Immature natural killer cell (primary cell): Measurements from ENCODE around the gene NEK5. TPM values are rescaled to one million over a fixed set of nuclear protein-coding genes. Genes with fewer than 3 reads are reported as not detected.
"Not testable (repeated sequence)": the region's sequence is repeated elsewhere in the genome, so short reads cannot be mapped to it uniquely, and the experiment has no call there.

Experiments
- DNase-seq, 3 donors: peaks; one replicate each; pipeline ENCODE4 v3.0.0; 2022; ENCODE audit warnings: mixed read lengths in 1 of 3
- H3K27ac Mint-ChIP-seq, 6 donors: one replicate each; pipeline ENCODE4 v1.8.0; 2020; ENCODE audit warnings: mixed read lengths in 6 of 6, mild to moderate bottlenecking in 5 of 6, inconsistent platforms in 4 of 6, moderate library complexity in 3 of 6
- H3K27me3 Mint-ChIP-seq, 3 donors: one replicate each; pipeline ENCODE4 v1.8.0; 2020 to 2021; ENCODE audit warnings: low read depth in 3 of 3, mild to moderate bottlenecking in 3 of 3, mixed read lengths in 3 of 3, moderate library complexity in 3 of 3, inconsistent platforms in 1 of 3
- H3K36me3 Mint-ChIP-seq, 3 donors: one replicate each; pipeline ENCODE4 v1.8.0; 2020; ENCODE audit warnings: mixed read lengths in 3 of 3, inconsistent platforms in 2 of 3, mild to moderate bottlenecking in 2 of 3
- H3K4me1 Mint-ChIP-seq, 2 donors: one replicate each; pipeline ENCODE4 v1.8.0; 2020; ENCODE audit warnings: inconsistent platforms in 2 of 2, mild to moderate bottlenecking in 2 of 2, mixed read lengths in 2 of 2, moderate library complexity in 1 of 2
- H3K4me3 Mint-ChIP-seq, 5 donors: one replicate each; pipeline ENCODE4 v1.8.0; 2020; ENCODE audit warnings: mild to moderate bottlenecking in 5 of 5, mixed read lengths in 5 of 5, inconsistent platforms in 3 of 5, moderate library complexity in 3 of 5
- H3K9me3 Mint-ChIP-seq, 6 donors: one replicate each; pipeline ENCODE4 v1.8.0; 2020; ENCODE audit warnings: mild to moderate bottlenecking in 6 of 6, mixed read lengths in 6 of 6, inconsistent platforms in 4 of 6, moderate library complexity in 3 of 6
- polyA plus RNA-seq, 3 donors: library from polyadenylated mRNA; unstranded; fragments of 300-500 nt; fragmentation: Illumina TruSeq; gene quantifications; one replicate each; pipeline ENCODE4 v1.2.3, GENCODE V29; 2021

NEK5 gene
- polyA plus RNA-seq = under 1 TPM in 1 of 3 donors, not detected in 2; 0.07 TPM

DNA sequence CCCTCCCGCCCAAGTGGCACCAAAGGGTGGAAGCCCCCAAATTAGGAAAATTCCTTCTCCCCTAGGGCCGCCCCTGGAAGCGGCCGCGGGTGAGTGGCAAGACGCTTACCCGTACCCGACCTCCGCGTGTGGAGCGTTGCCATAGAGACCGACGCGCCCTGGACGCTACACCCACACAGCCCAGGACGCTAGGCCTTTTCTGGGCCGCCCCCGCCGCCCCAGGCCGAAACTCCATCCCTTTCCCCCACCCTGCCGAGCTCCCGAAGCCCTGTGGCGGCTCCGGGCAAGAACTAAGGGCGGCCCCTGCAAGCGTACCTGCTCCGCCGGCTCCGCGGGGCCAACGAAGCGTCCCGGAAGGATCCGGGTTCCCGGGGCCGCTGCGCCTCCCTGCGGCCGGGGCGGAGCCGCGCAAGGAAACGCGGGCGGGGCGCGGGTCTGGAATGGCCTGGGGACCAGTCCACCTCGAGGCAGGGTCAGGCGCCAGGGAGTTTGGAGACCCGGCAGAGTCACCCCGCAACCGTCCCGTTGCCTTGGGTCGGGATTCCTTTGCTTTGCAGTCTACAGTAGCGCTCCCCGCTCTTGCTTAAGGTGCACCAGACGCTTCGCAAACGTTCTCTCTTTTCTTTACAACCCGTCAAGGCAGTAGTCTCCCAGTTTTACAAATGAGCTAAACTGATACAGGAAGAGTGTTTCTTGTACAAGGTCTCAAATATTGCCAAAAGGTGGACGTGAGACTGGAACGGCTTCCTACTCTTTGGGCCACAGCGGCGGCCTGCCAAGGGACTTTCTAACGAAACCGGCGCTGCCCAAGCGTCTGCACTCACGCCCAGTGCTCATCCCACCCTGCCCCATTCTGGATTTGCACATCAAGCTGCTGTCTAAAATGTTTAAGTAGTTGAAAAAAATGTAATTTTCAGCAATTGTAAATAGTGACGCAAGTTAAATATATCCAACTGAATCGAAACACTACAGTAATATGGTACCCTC lies at the start of gene NEK5:
Gene NEK5 (minus strand): TSS at position 360 of the 987 bp plus-strand sequence. CDS start 1,591 bp downstream, outside the sequence.
- H3K9me3 Mint-ChIP-seq = no peaks in the 10 kb centered on the region

GRCh38 chr13:52177276-52177675 lies 48.4 kb upstream of the NEK5 start:
- Mint-ChIP-seq H3K36me3 (peaks cover 13 to 34% (median 29%) of the 10 kb centered on the region in 3 donors), H3K4me3 (no peak overlapping the region), H3K27ac (no peak overlapping the region), H3K27me3 (peaks cover 0 to 1% (median 0%) of the 10 kb centered on the region in 3 donors), H3K4me1 (no peaks in the 10 kb centered on the region), H3K9me3 (no peaks in the 10 kb centered on the region)
- no peak for DNase-seq

More for the DNA sequence above, at the start of gene NEK5:
- peak within 1 kb of the TSS; percentile 81 to 91 (median 85) for H3K4me3 Mint-ChIP-seq
- peaks cover 20 to 25% (median 25%) of the 10 kb centered on the region in 3 donors for H3K36me3 Mint-ChIP-seq
- H3K4me1 Mint-ChIP-seq = peaks cover 18 to 24% of the 10 kb centered on the region in 2 donors
- H3K27me3 Mint-ChIP-seq = peaks cover 0 to 13% (median 12%) of the 10 kb centered on the region in 3 donors
- peak; percentile 38 to 44 (median 43) for DNase-seq
- peak within 1 kb of the TSS in 2 of 6 donors; percentile 25 to 54 for H3K27ac Mint-ChIP-seq

- H3K27me3 Mint-ChIP-seq, H3K27ac Mint-ChIP-seq, H3K4me3 Mint-ChIP-seq, H3K4me1 Mint-ChIP-seq, DNase-seq, H3K9me3 Mint-ChIP-seq: not testable (repeated sequence)
- H3K36me3 Mint-ChIP-seq = peaks cover 18 to 27% (median 25%) of the 10 kb centered on the region in 3 donors
These were observed 45.1 kb upstream of the NEK5 start for GRCh38 chr13:52173970-52174369.

- no peaks in the 10 kb centered on the region for H3K9me3 Mint-ChIP-seq
- no peak overlapping the region for H3K27ac Mint-ChIP-seq
- DNase-seq = no peak
- H3K36me3 Mint-ChIP-seq = peaks cover 18 to 25% (median 24%) of the 10 kb centered on the region in 3 donors
- H3K4me3 Mint-ChIP-seq = no peak overlapping the region
- no peaks in the 10 kb centered on the region for H3K4me1 Mint-ChIP-seq
- H3K27me3 Mint-ChIP-seq = peaks cover 0 to 1% (median 0%) of the 10 kb centered on the region in 3 donors
These were observed 44.5 kb upstream of the NEK5 start for GRCh38 chr13:52173373-52173772.

DNA sequence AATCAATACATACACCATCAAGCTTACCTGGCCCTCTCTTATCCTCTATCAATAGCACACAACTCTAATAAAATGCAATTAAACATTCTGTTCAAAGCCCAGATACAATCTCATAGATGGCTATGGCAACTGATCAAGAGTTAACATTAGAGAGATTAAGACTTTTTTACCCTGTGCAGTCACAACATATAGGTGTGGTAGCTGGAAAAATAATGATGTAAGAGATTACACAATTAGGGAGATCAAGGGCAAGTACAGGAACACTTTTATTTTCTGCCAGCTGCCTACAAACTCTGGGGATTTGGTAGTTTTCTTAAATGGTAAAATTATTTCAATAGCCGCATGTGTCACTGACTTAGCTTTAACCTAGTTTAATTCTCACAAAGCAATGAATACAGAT lies 42.8 kb upstream of the NEK5 start:
- peaks cover 16 to 25% (median 23%) of the 10 kb centered on the region in 3 donors for H3K36me3 Mint-ChIP-seq
- H3K27ac Mint-ChIP-seq = peak overlapping the region in 1 of 6 donors; percentile 28
- H3K4me1 Mint-ChIP-seq, H3K9me3 Mint-ChIP-seq, H3K4me3 Mint-ChIP-seq, H3K27me3 Mint-ChIP-seq, DNase-seq: not testable (repeated sequence)

- not testable (repeated sequence) for H3K4me3 Mint-ChIP-seq, H3K27ac Mint-ChIP-seq, DNase-seq, H3K27me3 Mint-ChIP-seq, H3K4me1 Mint-ChIP-seq, H3K9me3 Mint-ChIP-seq
- peaks cover 16 to 25% (median 23%) of the 10 kb centered on the region in 3 donors for H3K36me3 Mint-ChIP-seq
These were observed 42.0 kb upstream of the NEK5 start for GRCh38 chr13:52170828-52171391.

DNA sequence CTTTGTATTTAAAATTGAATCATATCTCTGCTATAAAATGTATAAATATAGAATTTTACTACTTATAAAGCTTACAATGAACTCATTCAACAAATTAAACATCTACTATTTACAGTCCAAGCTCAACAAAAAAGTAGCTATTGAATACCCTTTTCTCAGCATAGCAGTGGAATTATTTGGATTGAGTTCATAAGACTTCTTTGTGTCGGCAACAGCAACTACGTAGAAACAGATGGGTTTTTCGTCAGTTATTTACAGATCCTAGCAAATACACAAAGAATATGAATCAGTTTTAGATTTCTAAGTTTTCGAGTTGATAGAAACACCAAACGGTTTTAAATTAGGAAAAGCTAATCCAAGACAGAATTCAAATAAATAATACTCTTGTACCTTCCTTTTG lies 41.0 kb upstream of the NEK5 start:
- DNase-seq = no peak
- H3K9me3 Mint-ChIP-seq = no peaks in the 10 kb centered on the region
- H3K4me1 Mint-ChIP-seq = no peaks in the 10 kb centered on the region
- H3K36me3 Mint-ChIP-seq = peaks cover 11 to 24% (median 20%) of the 10 kb centered on the region in 3 donors
- H3K27me3 Mint-ChIP-seq = peaks cover 0 to 1% (median 0%) of the 10 kb centered on the region in 3 donors
- no peak overlapping the region for H3K4me3 Mint-ChIP-seq
- H3K27ac Mint-ChIP-seq = no peak overlapping the region

DNA sequence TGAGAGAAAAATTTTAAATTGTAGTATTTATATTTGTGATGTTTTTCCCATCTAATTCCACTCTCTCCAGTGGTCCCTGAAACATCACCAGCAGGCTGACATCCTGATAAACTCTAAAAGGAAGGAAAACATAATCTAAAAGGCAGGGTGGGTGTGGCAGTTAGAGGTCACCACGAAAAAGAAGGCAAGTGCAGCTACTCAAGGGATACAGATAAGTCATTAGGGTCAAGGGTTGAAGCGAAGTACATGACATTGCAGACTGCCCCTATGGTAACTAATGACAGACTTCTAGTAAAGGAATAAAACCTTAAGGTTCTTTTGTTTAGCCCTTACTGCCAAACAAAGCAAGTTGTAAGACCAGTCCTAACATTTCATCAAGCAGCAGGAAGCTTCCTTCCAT lies 36.5 kb upstream of the NEK5 start:
- Mint-ChIP-seq H3K27me3 (peaks cover 0 to 4% (median 2%) of the 10 kb centered on the region in 3 donors), H3K9me3 (no peaks in the 10 kb centered on the region), H3K4me3 (no peak overlapping the region), H3K36me3 (peaks cover 6 to 16% (median 11%) of the 10 kb centered on the region in 3 donors), H3K4me1 (peaks cover 7% of the 10 kb centered on the region in 2 donors), H3K27ac (no peak overlapping the region)
- no peak for DNase-seq

- Mint-ChIP-seq H3K4me3 (no peak overlapping the region), H3K27ac (no peak overlapping the region), H3K4me1 (peaks cover 11% of the 10 kb centered on the region in 2 donors), H3K27me3 (peaks cover 0 to 4% (median 2%) of the 10 kb centered on the region in 3 donors), H3K9me3 (no peaks in the 10 kb centered on the region), H3K36me3 (peaks cover 6 to 16% (median 11%) of the 10 kb centered on the region in 3 donors)
- DNase-seq = no peak
These were observed 36.1 kb upstream of the NEK5 start for GRCh38 chr13:52164989-52165388.

- H3K27me3 Mint-ChIP-seq = peaks cover 2 to 15% (median 2%) of the 10 kb centered on the region in 3 donors
- H3K27ac Mint-ChIP-seq, DNase-seq, H3K9me3 Mint-ChIP-seq, H3K4me3 Mint-ChIP-seq: not testable (repeated sequence)
- H3K36me3 Mint-ChIP-seq = peaks cover 6 to 16% (median 11%) of the 10 kb centered on the region in 3 donors
- peaks cover 18 to 19% of the 10 kb centered on the region in 2 donors for H3K4me1 Mint-ChIP-seq
These were observed 35.0 kb upstream of the NEK5 start for GRCh38 chr13:52163878-52164277.

DNA sequence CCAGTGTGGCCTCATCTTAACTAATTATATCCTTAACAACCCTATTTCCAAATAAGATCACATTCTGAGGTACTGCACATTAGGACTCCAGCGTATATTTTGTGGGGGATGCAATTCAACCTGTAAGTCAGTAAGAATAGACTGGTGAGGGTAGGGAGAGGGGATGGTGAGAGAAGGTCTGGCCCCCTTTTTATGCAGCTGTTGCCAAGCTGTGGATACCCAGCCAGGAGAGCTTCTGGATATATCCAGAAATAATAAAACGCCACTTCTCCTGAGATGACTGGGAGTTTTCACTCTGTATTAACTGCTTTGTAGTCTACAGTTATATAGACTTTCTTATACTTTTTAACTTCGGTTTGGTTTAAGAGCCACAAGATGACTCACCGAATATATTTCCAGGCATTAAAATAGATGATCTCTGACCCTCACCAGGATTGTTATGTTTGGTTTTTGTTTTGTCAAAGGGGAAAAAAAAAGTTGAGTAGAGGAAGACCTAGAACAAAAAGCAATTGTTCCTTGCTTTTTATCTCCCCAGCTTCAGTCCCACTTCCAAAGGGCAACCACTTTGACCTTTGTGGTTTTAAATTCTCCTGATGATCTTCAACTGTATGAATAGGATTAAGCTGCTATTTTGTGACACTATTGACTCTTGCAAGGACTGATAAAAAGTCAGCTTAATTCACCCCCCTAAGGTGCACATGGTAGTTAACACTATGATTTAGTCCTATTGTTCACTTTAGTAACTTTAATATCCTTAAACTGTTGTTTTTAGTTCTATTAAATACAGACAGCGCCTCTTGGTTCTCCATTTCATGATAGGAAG lies 33.6 kb upstream of the NEK5 start:
- H3K27me3 Mint-ChIP-seq = peaks cover 2 to 21% (median 7%) of the 10 kb centered on the region in 3 donors
- H3K36me3 Mint-ChIP-seq = peaks cover 3 to 11% (median 10%) of the 10 kb centered on the region in 3 donors
- H3K27ac Mint-ChIP-seq = peak overlapping the region in 1 of 6 donors; percentile 14
- no peak for DNase-seq
- peaks cover 25 to 29% of the 10 kb centered on the region in 2 donors for H3K4me1 Mint-ChIP-seq
- peak overlapping the region in 1 of 5 donors; percentile 11 for H3K4me3 Mint-ChIP-seq
- H3K9me3 Mint-ChIP-seq = no peaks in the 10 kb centered on the region

- peaks cover 0 to 8% (median 3%) of the 10 kb centered on the region in 3 donors for H3K36me3 Mint-ChIP-seq
- peak overlapping the region in 1 of 5 donors; percentile 67 for H3K4me3 Mint-ChIP-seq
- peaks cover 0 to 2% (median 0%) of the 10 kb centered on the region in 6 donors for H3K9me3 Mint-ChIP-seq
- peaks cover 2 to 21% (median 7%) of the 10 kb centered on the region in 3 donors for H3K27me3 Mint-ChIP-seq
- no peak overlapping the region for H3K27ac Mint-ChIP-seq
- H3K4me1 Mint-ChIP-seq = peaks cover 31 to 39% of the 10 kb centered on the region in 2 donors
- DNase-seq = no peak
These were observed 32.3 kb upstream of the NEK5 start for GRCh38 chr13:52161181-52161646.

DNA sequence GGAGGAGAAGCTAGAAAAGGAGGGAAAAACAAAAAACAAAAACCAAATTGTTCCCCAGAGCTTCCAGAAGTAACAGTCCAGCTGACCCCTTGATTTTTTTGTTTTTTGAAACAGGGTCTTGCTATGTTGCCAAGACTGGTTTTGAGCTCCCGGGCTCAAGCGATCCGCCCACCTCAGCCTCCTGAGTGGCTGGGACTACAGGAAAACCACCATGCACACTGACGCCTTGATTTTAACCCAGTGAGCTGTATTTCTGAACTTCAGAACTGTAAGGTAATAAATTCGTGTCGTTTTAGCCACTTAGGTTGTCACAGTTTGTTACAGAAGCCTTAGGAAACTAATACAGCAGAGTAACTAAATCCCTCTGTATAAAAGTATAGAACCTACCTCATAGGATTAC lies 31.6 kb upstream of the NEK5 start:
- H3K4me3 Mint-ChIP-seq = peak overlapping the region; percentile 55 to 87 (median 67)

More for the DNA sequence above, 31.6 kb upstream of the NEK5 start:
- Mint-ChIP-seq H3K9me3 (peaks cover 0 to 2% (median 0%) of the 10 kb centered on the region in 6 donors), H3K4me1 (peaks cover 31 to 39% of the 10 kb centered on the region in 2 donors), H3K27ac (peak overlapping the region in 3 of 6 donors; percentile 13 to 65 (median 58)), H3K27me3 (peaks cover 2 to 21% (median 7%) of the 10 kb centered on the region in 3 donors), H3K36me3 (peaks cover 0 to 7% (median 3%) of the 10 kb centered on the region in 3 donors)
- DNase-seq = no peak
